SJSA1 (cell line): ENCODE data around the gene MYO5B. TPM values are rescaled to one million over a fixed set of nuclear protein-coding genes. Genes with fewer than 3 reads are reported as not detected.

Experiments used
- DNase-seq, 2 experiments: peaks; one replicate each; pipeline ENCODE4 v3.0.0-alpha.2; 2015 to 2020; ENCODE audit warnings: low spot score in 2 of 2, low read depth in 1 of 2
- H3K27ac ChIP-seq: fragments of 250-450 bp; sonication (Bioruptor Pico); 2 replicates; pipeline ENCODE4 v1.5.1; 2020; ENCODE audit warnings: mild to moderate bottlenecking, moderate library complexity
- H3K27me3 ChIP-seq: fragments of 250-450 bp; sonication (Bioruptor Pico); replicated peaks from 2 replicates; pipeline ENCODE4 v1.5.1; 2020; ENCODE audit warnings: mild to moderate bottlenecking, moderate library complexity
- H3K36me3 ChIP-seq: fragments of 250-450 bp; sonication (Bioruptor Pico); 2 replicates; pipeline ENCODE4 v1.5.1; 2020; ENCODE audit warnings: mild to moderate bottlenecking
- H3K4me1 ChIP-seq: fragments of 250-450 bp; sonication (Bioruptor Pico); replicated peaks from 2 replicates; pipeline ENCODE4 v1.6.1; 2021; ENCODE audit warnings: mild to moderate bottlenecking
- H3K4me3 ChIP-seq: fragments of 250-450 bp; sonication (Bioruptor Pico); 2 replicates; pipeline ENCODE4 v1.5.1; 2020; ENCODE audit warnings: mild to moderate bottlenecking
- H3K9me3 ChIP-seq: fragments of 250-450 bp; sonication (Bioruptor Pico); replicated peaks from 2 replicates; pipeline ENCODE4 v1.5.1; 2020; ENCODE audit warnings: mild to moderate bottlenecking
- total RNA-seq: library from RNA; depleted of rRNA; stranded (reverse); fragments of >200 nt; shearing (Covaris generic); gene quantifications from 2 replicates; pipeline ENCODE4 v1.2.3, GENCODE V29; 2014

The MYO5B gene
- total RNA-seq, 1 experiment from 2014 or later: 3.4 TPM

- peaks cover 11% of the 10 kb centered on the region for H3K27me3 ChIP-seq
- no peak overlapping the region for H3K4me3 ChIP-seq
- H3K36me3 ChIP-seq: no peaks in the 10 kb centered on the region
- no peaks in the 10 kb centered on the region for H3K9me3 ChIP-seq
- H3K27ac ChIP-seq: no peak overlapping the region
- no peak for DNase-seq
- H3K4me1 ChIP-seq: no peaks in the 10 kb centered on the region
These were observed 35.9 kb downstream of the MYO5B start for GRCh38 chr18:50158866-50159653.

GRCh38 chr18:50155406-50155805 lies 39.5 kb downstream of the MYO5B start:
- Histone ChIP-seq H3K4me1 (no peaks in the 10 kb centered on the region), H3K27ac (no peak overlapping the region), H3K36me3 (no peaks in the 10 kb centered on the region), H3K4me3 (no peak overlapping the region), H3K27me3 (0 out of 2 replicates have a peak, but pooled peaks cover 3% of the 10 kb centered on the region), H3K9me3 (no peaks in the 10 kb centered on the region; the same call in 1 of the 2 replicates)
- no peak for DNase-seq

- no peaks in the 10 kb centered on the region for H3K4me1 ChIP-seq
- no peaks in the 10 kb centered on the region for H3K36me3 ChIP-seq
- H3K27ac ChIP-seq: no peak overlapping the region
- no peak for DNase-seq
- no peaks in the 10 kb centered on the region; the same call in 1 of the 2 replicates for H3K9me3 ChIP-seq
- H3K4me3 ChIP-seq: no peak overlapping the region
- no peaks in the 10 kb centered on the region for H3K27me3 ChIP-seq
These were observed 40.5 kb downstream of the MYO5B start for GRCh38 chr18:50154420-50154819.

GRCh38 chr18:50152900-50153299 lies 42.0 kb downstream of the MYO5B start:
- DNase-seq: no peak
- no peaks in the 10 kb centered on the region for H3K4me1 ChIP-seq
- H3K27me3 ChIP-seq: no peaks in the 10 kb centered on the region
- H3K27ac ChIP-seq: no peak overlapping the region
- no peak overlapping the region for H3K4me3 ChIP-seq
- no peaks in the 10 kb centered on the region; the same call in 1 of the 2 replicates for H3K9me3 ChIP-seq
- no peaks in the 10 kb centered on the region for H3K36me3 ChIP-seq

GRCh38 chr18:50151926-50152325 lies 43.0 kb downstream of the MYO5B start:
- H3K27ac ChIP-seq: no peak overlapping the region
- no peaks in the 10 kb centered on the region for H3K36me3 ChIP-seq
- DNase-seq: no peak
- H3K9me3 ChIP-seq: no peaks in the 10 kb centered on the region; the same call in 1 of the 2 replicates
- no peaks in the 10 kb centered on the region for H3K4me1 ChIP-seq
- H3K27me3 ChIP-seq: no peaks in the 10 kb centered on the region
- H3K4me3 ChIP-seq: no peak overlapping the region

- no peaks in the 10 kb centered on the region for H3K36me3 ChIP-seq
- no peak for DNase-seq
- no peaks in the 10 kb centered on the region for H3K4me1 ChIP-seq
- no peaks in the 10 kb centered on the region for H3K9me3 ChIP-seq
- no peak overlapping the region for H3K27ac ChIP-seq
- no peak overlapping the region for H3K4me3 ChIP-seq
- no peaks in the 10 kb centered on the region for H3K27me3 ChIP-seq
These were observed 50.4 kb downstream of the MYO5B start for GRCh38 chr18:50144540-50144939.

GRCh38 chr18:50143886-50144285 lies 51.1 kb downstream of the MYO5B start:
- Histone ChIP-seq H3K4me3 (no peak overlapping the region), H3K27me3 (no peaks in the 10 kb centered on the region), H3K9me3 (no peaks in the 10 kb centered on the region), H3K36me3 (no peaks in the 10 kb centered on the region), H3K4me1 (no peaks in the 10 kb centered on the region), H3K27ac (no peak overlapping the region)
- no peak for DNase-seq

- Histone ChIP-seq H3K4me1 (no peaks in the 10 kb centered on the region), H3K36me3 (no peaks in the 10 kb centered on the region), H3K27me3 (no peaks in the 10 kb centered on the region), H3K27ac (no peak overlapping the region), H3K9me3 (no peaks in the 10 kb centered on the region), H3K4me3 (no peak overlapping the region)
- DNase-seq: no peak
These were observed 51.7 kb downstream of the MYO5B start for GRCh38 chr18:50143294-50143693.

GRCh38 chr18:50142441-50143120 lies 52.4 kb downstream of the MYO5B start:
- no peak overlapping the region for H3K4me3 ChIP-seq
- H3K4me1 ChIP-seq: no peaks in the 10 kb centered on the region
- no peak for DNase-seq
- no peaks in the 10 kb centered on the region for H3K36me3 ChIP-seq
- H3K27ac ChIP-seq: no peak overlapping the region
- no peaks in the 10 kb centered on the region for H3K27me3 ChIP-seq
- no peaks in the 10 kb centered on the region for H3K9me3 ChIP-seq

- Histone ChIP-seq H3K4me1 (no peaks in the 10 kb centered on the region), H3K36me3 (no peaks in the 10 kb centered on the region), H3K9me3 (no peaks in the 10 kb centered on the region), H3K27ac (no peak overlapping the region), H3K27me3 (no peaks in the 10 kb centered on the region; the same call in 1 of the 2 replicates), H3K4me3 (no peak overlapping the region)
- DNase-seq: no peak
These were observed 56.5 kb downstream of the MYO5B start for GRCh38 chr18:50138181-50139064.

GRCh38 chr18:50135903-50136302 lies 59.0 kb downstream of the MYO5B start:
- Histone ChIP-seq H3K27ac (no peak overlapping the region), H3K4me1 (no peaks in the 10 kb centered on the region), H3K27me3 (no peaks in the 10 kb centered on the region; the same call in none of the 2 replicates), H3K4me3 (no peak overlapping the region), H3K9me3 (no peaks in the 10 kb centered on the region), H3K36me3 (no peaks in the 10 kb centered on the region)
- DNase-seq: no peak

- H3K27ac ChIP-seq: no peak overlapping the region
- H3K4me3 ChIP-seq: no peak overlapping the region
- H3K36me3 ChIP-seq: no peaks in the 10 kb centered on the region
- no peaks in the 10 kb centered on the region; the same call in none of the 2 replicates for H3K27me3 ChIP-seq
- H3K4me1 ChIP-seq: no peaks in the 10 kb centered on the region
- no peak for DNase-seq
- H3K9me3 ChIP-seq: no peaks in the 10 kb centered on the region
These were observed 61.4 kb downstream of the MYO5B start for GRCh38 chr18:50133526-50133925.

- Histone ChIP-seq H3K36me3 (no peaks in the 10 kb centered on the region), H3K27me3 (no peaks in the 10 kb centered on the region; the same call in none of the 2 replicates), H3K4me3 (no peak overlapping the region), H3K4me1 (no peaks in the 10 kb centered on the region), H3K27ac (no peak overlapping the region), H3K9me3 (no peaks in the 10 kb centered on the region)
- DNase-seq: no peak
These were observed 63.4 kb downstream of the MYO5B start for GRCh38 chr18:50131591-50131990.
